Activated CD4-positive, alpha-beta T cell treated with anti-CD3 and anti-CD28 coated beads for 36 hours (primary cell): Measurements from ENCODE around the gene WASHC4. TPM values are rescaled to one million over a fixed set of nuclear protein-coding genes. Genes with fewer than 3 reads are reported as not detected.
A peak's percentile ranks its signal among the peaks of the same experiment; 100 is the strongest.

Experiments
- ATAC-seq: fragments of 200-7000 bp; cut with Tn5 transposase; one replicate; pipeline ENCODE4 v1.10.0; 2021; ENCODE audit warnings: mild to moderate bottlenecking, moderate library complexity
- CTCF ChIA-PET: fragments of 350-600 bp; sonication (Branson Sonifier 250); formaldehyde crosslinking; loops from one replicate; lab custom pipeline; 2021; ENCODE audit warnings: antibody characterized with exemption; lab: Charles Lee
- POLR2A ChIA-PET: fragments of 350-600 bp; sonication (Branson Sonifier 250); formaldehyde crosslinking; loops from one replicate; lab custom pipeline; 2021; ENCODE audit warnings: antibody characterized with exemption, inconsistent platforms; lab: Charles Lee
- DNase-seq: peaks from one replicate; pipeline ENCODE4 v3.0.0-alpha.2; 2020
- H3K27ac Mint-ChIP-seq: one replicate; pipeline ENCODE4 v1.8.0; 2021; ENCODE audit warnings: mixed read lengths
- H3K27me3 Mint-ChIP-seq: one replicate; pipeline ENCODE4 v1.8.0; 2021; ENCODE audit warnings: mixed read lengths
- H3K36me3 Mint-ChIP-seq: one replicate; pipeline ENCODE4 v1.8.0; 2021; ENCODE audit warnings: low read depth, mixed read lengths
- H3K4me1 Mint-ChIP-seq: one replicate; pipeline ENCODE4 v1.8.0; 2021; ENCODE audit warnings: mixed read lengths
- H3K4me3 Mint-ChIP-seq: one replicate; pipeline ENCODE4 v1.8.0; 2021; ENCODE audit warnings: mild to moderate bottlenecking, moderate library complexity, mixed read lengths
- H3K9me3 Mint-ChIP-seq: one replicate; pipeline ENCODE4 v1.8.0; 2021; ENCODE audit warnings: low read depth, mixed read lengths
- intact Hi-C, 2 experiments: fragments of 100-400 bp; cut with DNase I in 1 of 2; cut with micrococcal nuclease in 1 of 2; formaldehyde crosslinking; loops; one replicate each; pipeline versions ENCODE4 v1.14.2 to v1.15.1; 2022 to 2024; cut with DNase I, micrococcal nuclease
- total RNA-seq, 2 experiments: library from RNA; stranded (reverse); gene quantifications; one replicate each; pipeline ENCODE4 v1.2.3, GENCODE V29; 2021

WASHC4 gene
- total RNA-seq, 2 experiments from 2014 or later, result 29.6 to 35.9 TPM

DNA sequence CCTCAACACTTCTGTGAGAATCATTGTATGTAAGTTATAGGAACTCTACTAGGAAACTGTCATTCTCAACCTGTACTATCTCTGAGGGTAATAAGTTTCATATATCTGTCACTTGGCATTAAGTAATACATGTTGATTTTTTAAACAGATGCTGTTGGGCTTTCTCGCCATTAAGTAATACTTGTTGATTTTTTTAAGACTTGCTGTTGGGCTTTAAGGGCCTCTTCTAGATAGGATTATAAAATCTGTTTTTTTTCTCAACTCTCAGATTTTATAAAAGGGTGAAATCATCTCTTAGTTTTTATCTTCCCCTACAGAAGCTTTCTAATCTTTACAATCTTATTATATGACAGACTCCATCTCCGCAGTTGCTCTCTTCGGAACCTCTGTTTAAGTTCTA, 5.6 kb downstream of the WASHC4 start:
- Mint-ChIP-seq H3K36me3 (peaks cover 35% of the 10 kb centered on the region), H3K9me3 (no peaks in the 10 kb centered on the region), H3K4me3 (no peak overlapping the region), H3K4me1 (peaks cover 35% of the 10 kb centered on the region), H3K27ac (no peak overlapping the region), H3K27me3 (no peaks in the 10 kb centered on the region)
- POLR2A ChIA-PET, result no interaction called here
- CTCF ChIA-PET, result no interaction called here
- ATAC-seq (no peak), DNase-seq (no peak)
- intact Hi-C loops, result no loop called here

DNA sequence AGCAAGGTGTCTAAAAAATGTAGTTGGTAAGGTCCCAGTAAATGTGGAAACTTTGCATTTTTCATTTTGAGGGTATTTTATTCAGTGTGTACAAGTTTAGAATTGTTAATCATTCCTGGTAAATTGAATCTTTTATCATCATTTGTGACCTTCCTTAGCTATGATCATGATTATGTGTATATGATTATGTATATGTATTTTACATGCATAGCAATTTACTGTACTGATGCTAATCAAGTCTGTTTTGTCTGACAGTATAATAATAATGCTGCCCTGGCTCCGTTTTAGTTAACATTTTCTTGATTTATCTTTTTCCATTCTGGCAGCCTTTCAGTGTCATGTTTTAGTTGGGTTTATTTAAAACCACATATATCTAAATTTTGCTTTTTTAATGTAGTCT, 9.4 kb downstream of the WASHC4 start:
- POLR2A ChIA-PET, result no interaction called here
- CTCF ChIA-PET, result no interaction called here
- H3K9me3 Mint-ChIP-seq, result no peaks in the 10 kb centered on the region
- no peak for DNase-seq
- H3K27me3 Mint-ChIP-seq, result no peaks in the 10 kb centered on the region
- no peak overlapping the region for H3K4me3 Mint-ChIP-seq
- H3K27ac Mint-ChIP-seq, result no peak overlapping the region
- peaks cover 16% of the 10 kb centered on the region for H3K4me1 Mint-ChIP-seq
- ATAC-seq, result no peak
- intact Hi-C loops, result no loop called here
- peaks cover 43% of the 10 kb centered on the region for H3K36me3 Mint-ChIP-seq

DNA sequence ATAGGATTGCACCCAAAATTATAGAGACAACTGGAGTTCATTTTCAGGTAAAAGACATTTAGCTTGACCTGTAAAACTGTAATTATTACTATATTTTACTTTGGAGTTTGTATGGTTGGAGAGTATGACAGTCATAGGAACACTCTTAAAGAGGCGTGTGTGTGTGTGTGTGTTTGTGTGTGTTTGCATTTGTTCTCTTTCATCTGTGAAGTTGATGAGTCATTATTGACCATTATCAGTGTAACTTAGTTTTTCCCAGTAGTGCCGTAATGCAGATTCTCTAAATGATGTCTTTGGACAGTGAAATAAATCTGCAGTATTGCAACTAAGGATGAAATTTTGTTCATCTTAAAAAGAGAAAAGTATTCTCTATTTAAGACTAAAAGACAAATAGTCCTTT, 13.0 kb downstream of the WASHC4 start:
- DNase-seq (no peak), ATAC-seq (no peak)
- ChIA-PET CTCF (interaction anchor here (0.7 to 1.3 kb wide), 2 partner anchors 10 to 68 kb away, joined by 3 read pairs; no protein-coding TSS in a partner anchor), POLR2A (no interaction called here)
- no peaks in the 10 kb centered on the region for H3K9me3 Mint-ChIP-seq
- no peak overlapping the region for H3K4me3 Mint-ChIP-seq
- no peak overlapping the region for H3K27ac Mint-ChIP-seq
- no peaks in the 10 kb centered on the region for H3K27me3 Mint-ChIP-seq
- H3K4me1 Mint-ChIP-seq, result peaks cover 9% of the 10 kb centered on the region
- intact Hi-C loops, result no loop called here
- H3K36me3 Mint-ChIP-seq, result peaks cover 39% of the 10 kb centered on the region

DNA sequence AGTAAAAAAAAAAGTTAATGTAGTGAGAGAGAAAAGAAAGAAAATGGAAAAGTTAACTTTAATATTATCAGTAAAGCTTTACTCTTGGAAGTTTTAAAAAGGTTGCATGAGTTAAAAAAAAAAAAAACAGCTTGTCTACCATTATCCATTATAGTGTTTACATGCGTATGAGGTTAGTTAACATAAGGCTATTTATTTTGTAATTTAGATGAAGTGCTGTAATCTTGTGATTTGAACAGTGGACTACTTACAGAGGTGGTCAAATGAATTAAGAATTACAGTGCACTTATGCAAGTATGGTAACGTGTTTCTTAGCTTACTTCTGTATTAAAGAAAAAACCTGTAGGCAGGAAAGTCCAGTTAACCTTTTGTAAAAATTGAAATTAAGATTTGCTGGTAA, 30.7 kb downstream of the WASHC4 start:
- ChIA-PET POLR2A (no interaction called here), CTCF (interaction anchor here (0.8 kb wide), 1 partner anchor 82 kb away, joined by 3 read pairs; no protein-coding TSS in a partner anchor)
- Mint-ChIP-seq H3K9me3 (no peaks in the 10 kb centered on the region), H3K4me1 (peaks cover 4% of the 10 kb centered on the region), H3K4me3 (no peak overlapping the region), H3K27ac (no peak overlapping the region), H3K27me3 (no peaks in the 10 kb centered on the region), H3K36me3 (peaks cover 34% of the 10 kb centered on the region)
- intact Hi-C loops, result no loop called here
- no peak for ATAC-seq
- DNase-seq, result no peak

DNA sequence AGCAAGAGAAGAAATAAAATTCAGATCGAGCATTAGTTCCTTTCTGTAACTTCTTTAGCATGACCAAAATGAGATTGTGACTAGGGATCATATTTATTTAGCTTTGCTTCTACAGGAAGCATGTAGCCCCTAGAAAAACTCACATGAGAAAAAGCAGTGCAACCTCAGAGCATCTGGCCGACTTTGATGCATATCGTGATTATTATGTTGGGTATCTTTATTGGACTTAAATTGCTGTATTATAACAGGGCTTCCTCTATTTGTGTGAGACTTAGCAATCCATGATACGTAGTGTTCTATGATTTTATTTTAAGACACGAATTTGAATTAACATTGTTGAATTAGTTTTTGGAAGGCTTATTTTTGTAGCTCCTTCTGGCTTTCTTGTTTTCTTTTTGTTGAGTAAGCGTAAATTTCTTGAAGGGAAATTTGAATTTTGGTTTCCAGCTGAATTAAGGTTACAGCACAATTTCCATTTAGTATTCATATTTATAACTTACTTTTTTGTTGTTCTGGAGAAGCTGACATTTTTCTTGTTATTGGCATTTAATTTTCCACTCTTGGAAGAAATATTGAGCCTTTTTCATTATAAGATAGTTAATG, 33.9 kb downstream of the WASHC4 start:
- CTCF ChIA-PET, result interaction anchor here (1.7 kb wide), 1 partner anchor 20 kb away, joined by 3 read pairs; no protein-coding TSS in a partner anchor
- ATAC-seq (no peak), DNase-seq (no peak)
- H3K4me3 Mint-ChIP-seq, result no peak overlapping the region
- H3K36me3 Mint-ChIP-seq, result peaks cover 25% of the 10 kb centered on the region
- H3K9me3 Mint-ChIP-seq, result no peaks in the 10 kb centered on the region
- no peaks in the 10 kb centered on the region for H3K27me3 Mint-ChIP-seq
- H3K27ac Mint-ChIP-seq, result no peak overlapping the region
- intact Hi-C loops, result no loop called here
- H3K4me1 Mint-ChIP-seq, result peaks cover 3% of the 10 kb centered on the region
- POLR2A ChIA-PET, result no interaction called here

DNA sequence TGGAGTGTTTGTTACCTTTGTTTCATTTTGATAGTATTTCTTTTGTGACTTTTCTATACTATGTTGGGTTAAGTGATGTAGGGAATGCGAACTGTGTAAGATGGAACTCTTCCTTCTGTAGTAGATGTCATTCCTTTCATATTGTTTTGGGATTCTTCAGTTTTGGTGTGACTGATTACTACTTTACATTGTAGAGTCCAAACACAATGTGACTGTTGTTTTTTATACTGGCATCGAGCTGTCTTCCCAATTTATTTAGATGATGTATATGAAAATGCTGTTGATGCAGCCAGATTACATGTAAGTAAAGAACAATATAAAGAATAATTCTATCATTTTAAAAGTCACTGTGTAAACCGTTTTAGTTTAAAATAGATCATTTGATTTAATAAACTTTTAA, 34.7 kb downstream of the WASHC4 start:
- ChIA-PET POLR2A (no interaction called here), CTCF (no interaction called here)
- ATAC-seq (no peak), DNase-seq (no peak)
- Mint-ChIP-seq H3K9me3 (no peaks in the 10 kb centered on the region), H3K27ac (no peak overlapping the region), H3K4me1 (no peaks in the 10 kb centered on the region), H3K36me3 (peaks cover 27% of the 10 kb centered on the region), H3K4me3 (no peak overlapping the region), H3K27me3 (no peaks in the 10 kb centered on the region)
- intact Hi-C loops, result no loop called here

DNA sequence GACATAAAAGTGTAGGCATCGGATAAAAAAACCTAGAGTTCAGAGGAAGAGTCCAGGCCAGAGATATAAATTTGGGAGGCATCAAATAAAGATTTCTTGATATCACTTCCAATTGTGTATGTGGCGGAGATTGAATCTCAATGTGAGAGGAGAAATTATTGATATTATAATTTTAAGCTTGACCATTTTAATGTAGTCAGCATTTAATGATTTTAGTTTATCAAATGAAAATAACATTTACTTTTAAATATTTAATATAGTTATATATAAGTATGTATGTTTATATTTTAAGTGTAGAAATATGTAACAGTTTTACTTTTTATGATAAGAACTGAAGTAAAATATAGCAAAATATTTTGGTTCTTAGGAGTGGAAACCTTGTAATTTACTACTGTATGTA, 48.7 kb downstream of the WASHC4 start:
- peaks cover 30% of the 10 kb centered on the region for H3K36me3 Mint-ChIP-seq
- intact Hi-C loops, result no loop called here

DNA sequence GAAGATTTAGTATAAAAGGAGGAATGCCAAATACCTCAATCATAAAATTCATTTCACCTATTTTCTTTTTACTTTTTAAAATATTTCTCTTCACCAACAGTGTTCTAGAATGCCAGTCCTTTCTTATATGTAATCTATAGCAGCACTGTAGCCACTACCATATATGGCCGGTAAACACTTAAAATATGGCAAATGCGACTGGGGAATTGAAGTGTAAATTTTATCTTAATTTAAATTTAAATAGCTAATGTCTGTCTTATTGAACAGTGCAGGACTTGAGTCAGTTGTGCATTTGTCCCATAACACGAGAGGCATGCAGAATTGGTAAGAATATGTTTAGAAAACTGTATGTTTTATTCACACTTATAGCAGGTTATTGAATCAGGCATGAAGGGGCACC, 50.1 kb downstream of the WASHC4 start:
- Mint-ChIP-seq H3K27me3 (no peaks in the 10 kb centered on the region), H3K36me3 (peaks cover 35% of the 10 kb centered on the region), H3K9me3 (no peaks in the 10 kb centered on the region), H3K4me3 (no peak overlapping the region), H3K27ac (no peak overlapping the region), H3K4me1 (peaks cover 6% of the 10 kb centered on the region)
- ChIA-PET CTCF (no interaction called here), POLR2A (no interaction called here)
- DNase-seq (no peak), ATAC-seq (no peak)
- intact Hi-C loops, result no loop called here

More for the DNA sequence above, 48.7 kb downstream of the WASHC4 start:
- no peak overlapping the region for H3K27ac Mint-ChIP-seq
- no peak for DNase-seq
- no peak for ATAC-seq
- no peak overlapping the region for H3K4me3 Mint-ChIP-seq
- no peaks in the 10 kb centered on the region for H3K27me3 Mint-ChIP-seq
- POLR2A ChIA-PET, result no interaction called here
- CTCF ChIA-PET, result no interaction called here
- H3K9me3 Mint-ChIP-seq, result no peaks in the 10 kb centered on the region
- H3K4me1 Mint-ChIP-seq, result peaks cover 6% of the 10 kb centered on the region

DNA sequence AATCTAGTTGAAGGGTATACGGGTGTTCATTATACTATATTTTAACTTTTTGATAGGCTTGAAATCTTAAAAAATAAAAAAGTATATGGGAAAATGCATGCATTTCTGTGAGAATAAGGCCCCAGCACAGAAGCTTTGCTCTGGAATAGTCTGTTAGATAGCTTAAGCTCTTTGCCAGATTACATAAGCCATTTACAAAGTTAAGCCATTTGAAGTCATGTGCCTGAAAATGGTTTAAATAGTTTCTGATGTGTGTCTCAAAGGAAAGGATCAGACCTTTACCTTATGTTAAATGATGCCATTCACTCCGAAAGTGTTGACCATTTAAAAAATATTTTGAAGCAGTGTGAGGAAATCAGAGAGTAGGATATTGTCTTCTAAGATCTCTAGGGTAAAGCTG, 51.3 kb downstream of the WASHC4 start:
- DNase-seq (no peak), ATAC-seq (no peak)
- Mint-ChIP-seq H3K27me3 (no peaks in the 10 kb centered on the region), H3K4me1 (peaks cover 8% of the 10 kb centered on the region), H3K36me3 (peaks cover 34% of the 10 kb centered on the region), H3K4me3 (no peak overlapping the region), H3K27ac (no peak overlapping the region), H3K9me3 (no peaks in the 10 kb centered on the region)
- intact Hi-C loops, result no loop called here
- POLR2A ChIA-PET, result no interaction called here
- CTCF ChIA-PET, result no interaction called here

DNA sequence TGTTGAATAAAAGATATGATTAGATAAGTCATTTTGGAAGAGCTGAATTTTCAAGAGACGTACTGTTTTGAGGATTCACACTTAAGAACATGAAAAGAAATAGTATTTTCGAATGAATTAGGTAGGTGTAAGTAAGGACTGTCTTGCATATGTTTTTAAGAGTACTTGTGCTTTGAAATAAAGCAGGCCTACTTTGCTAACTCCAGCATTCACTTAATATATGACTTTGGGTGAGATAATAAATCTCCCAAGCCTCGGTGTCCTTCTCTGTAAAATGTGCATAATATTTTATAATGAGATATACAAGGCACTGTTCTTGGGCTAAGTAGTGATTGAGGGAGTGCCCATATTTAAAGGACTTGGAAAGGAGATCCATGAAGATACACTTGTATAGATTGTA, 54.6 kb downstream of the WASHC4 start:
- H3K9me3 Mint-ChIP-seq, result no peaks in the 10 kb centered on the region
- DNase-seq (no peak), ATAC-seq (no peak)
- no peak overlapping the region for H3K4me3 Mint-ChIP-seq
- CTCF ChIA-PET, result interaction anchor here (0.6 kb wide), 2 partner anchors 26 to 149 kb away, joined by 3 read pairs; no protein-coding TSS in a partner anchor
- no peaks in the 10 kb centered on the region for H3K27me3 Mint-ChIP-seq
- no peak overlapping the region for H3K27ac Mint-ChIP-seq
- peaks cover 11% of the 10 kb centered on the region for H3K4me1 Mint-ChIP-seq
- intact Hi-C loops, result no loop called here
- POLR2A ChIA-PET, result no interaction called here
- peaks cover 29% of the 10 kb centered on the region for H3K36me3 Mint-ChIP-seq

DNA sequence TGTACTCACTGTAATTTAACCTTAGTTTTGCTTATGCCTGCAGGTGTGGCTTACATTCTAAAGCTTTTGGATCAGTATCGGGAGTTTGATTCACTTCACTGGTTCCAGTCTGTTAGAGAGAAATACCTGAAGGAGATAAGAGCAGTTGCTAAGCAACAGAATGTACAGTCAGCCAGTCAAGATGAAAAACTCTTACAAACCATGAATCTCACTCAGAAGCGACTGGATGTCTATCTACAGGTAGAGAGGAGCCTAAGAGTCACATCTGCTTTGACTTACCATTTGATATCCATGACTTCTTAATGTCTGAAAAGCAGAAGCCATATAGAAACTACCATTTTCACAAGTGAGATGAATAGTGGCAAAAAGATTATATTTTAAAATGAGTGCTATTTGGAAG, 56.5 kb downstream of the WASHC4 start:
- H3K27me3 Mint-ChIP-seq, result no peaks in the 10 kb centered on the region
- peaks cover 9% of the 10 kb centered on the region for H3K4me1 Mint-ChIP-seq
- H3K27ac Mint-ChIP-seq, result no peak overlapping the region
- no peak overlapping the region for H3K4me3 Mint-ChIP-seq
- intact Hi-C loops, result no loop called here
- no peak for DNase-seq
- ATAC-seq, result peak; percentile 83
- ChIA-PET POLR2A (no interaction called here), CTCF (interaction anchor here (0.9 kb wide), 1 partner anchor 11 kb away, joined by 3 read pairs; no protein-coding TSS in a partner anchor)
- no peaks in the 10 kb centered on the region for H3K9me3 Mint-ChIP-seq
- H3K36me3 Mint-ChIP-seq, result peaks cover 26% of the 10 kb centered on the region

DNA sequence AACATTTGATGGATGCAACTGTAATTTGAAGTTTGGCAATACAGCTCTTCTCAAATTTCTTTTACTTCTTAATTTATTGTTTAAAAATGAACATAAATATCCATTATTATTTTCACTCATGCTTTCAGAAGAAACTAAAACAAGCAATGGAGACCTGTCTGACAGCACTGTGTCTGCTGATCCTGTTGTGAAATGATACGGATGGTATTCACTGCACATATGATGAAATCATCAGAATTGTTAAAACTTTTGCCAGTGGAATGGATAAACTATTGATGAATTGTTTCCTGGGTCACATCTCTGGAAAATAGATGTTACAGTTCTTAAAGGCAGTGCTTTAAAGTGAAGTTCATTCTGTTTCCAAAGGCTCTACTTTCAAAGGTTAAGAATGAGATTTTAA, 59.2 kb downstream of the WASHC4 start:
- Mint-ChIP-seq H3K27ac (no peak overlapping the region), H3K4me1 (peaks cover 5% of the 10 kb centered on the region), H3K36me3 (peaks cover 20% of the 10 kb centered on the region), H3K27me3 (no peaks in the 10 kb centered on the region), H3K4me3 (no peak overlapping the region), H3K9me3 (no peaks in the 10 kb centered on the region)
- intact Hi-C loops, result no loop called here
- no peak for DNase-seq
- ChIA-PET POLR2A (no interaction called here), CTCF (interaction anchor here (1.0 kb wide), 1 partner anchor 9 kb away, joined by 3 read pairs; no protein-coding TSS in a partner anchor)
- no peak for ATAC-seq
